NCI-H526 (cell line): ENCODE results near the gene TRAPPC12.
"Not testable (repeated sequence)": the region's sequence is repeated elsewhere in the genome, so short reads cannot be mapped to it uniquely, and the experiment has no call there.

Experiments used
- DNase-seq, 2 experiments: peaks; one replicate each; lab custom pipeline; 2025; lab: John Stamatoyannopoulos, UW

Gene TRAPPC12

DNA sequence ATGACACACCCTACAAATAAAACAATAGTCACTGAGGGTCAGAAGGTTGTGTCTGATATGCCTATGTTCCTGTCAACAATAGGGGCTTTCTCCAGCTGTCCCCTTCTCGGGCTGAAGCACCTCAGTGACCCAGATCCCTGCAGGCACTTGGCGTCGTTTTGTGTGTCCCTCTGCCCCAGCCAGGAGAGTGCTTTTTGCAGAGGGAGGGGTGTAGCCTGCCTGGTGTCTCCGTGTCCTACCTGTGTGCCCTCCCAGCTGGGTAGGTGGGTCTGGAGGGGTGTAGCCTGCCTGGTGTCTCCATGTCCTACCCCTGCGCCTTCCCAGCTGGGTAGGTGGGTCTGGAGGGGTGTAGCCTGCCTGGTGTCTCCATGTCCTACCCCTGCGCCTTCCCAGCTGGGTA, 74.5 kb downstream of the TRAPPC12 start:
- not testable (repeated sequence) for DNase-seq

DNA sequence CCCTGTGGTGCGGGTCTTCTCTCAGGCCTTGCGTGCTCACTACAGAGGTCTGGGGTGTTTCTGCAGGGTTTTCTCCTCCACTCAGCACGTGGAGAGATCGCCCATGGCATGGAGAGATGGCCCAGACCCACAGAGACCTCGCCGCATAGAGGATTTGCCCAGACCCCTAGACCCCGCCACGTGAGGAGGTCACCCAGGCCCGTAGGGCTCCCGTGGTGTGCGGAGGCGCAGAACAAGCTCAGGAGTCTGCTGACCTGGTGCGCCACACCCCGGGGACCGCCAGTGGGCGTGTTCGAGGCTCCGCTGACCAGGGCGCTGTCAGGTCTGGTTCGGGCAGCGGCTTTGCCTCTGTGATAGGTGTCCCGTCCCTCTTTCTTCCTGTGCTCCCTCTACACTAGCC, 75.3 kb downstream of the TRAPPC12 start:
- DNase-seq, result no peak

- DNase-seq, result no peak
Measured at GRCh38 chr2:3456125-3456524, 76.6 kb downstream of the TRAPPC12 start.

GRCh38 chr2:3457524-3458395, 78.3 kb downstream of the TRAPPC12 start:
- DNase-seq, result no peak

GRCh38 chr2:3458396-3459184, 79.1 kb downstream of the TRAPPC12 start:
- DNase-seq, result no peak

GRCh38 chr2:3459185-3460015, 79.9 kb downstream of the TRAPPC12 start:
- DNase-seq, result no peak

DNA sequence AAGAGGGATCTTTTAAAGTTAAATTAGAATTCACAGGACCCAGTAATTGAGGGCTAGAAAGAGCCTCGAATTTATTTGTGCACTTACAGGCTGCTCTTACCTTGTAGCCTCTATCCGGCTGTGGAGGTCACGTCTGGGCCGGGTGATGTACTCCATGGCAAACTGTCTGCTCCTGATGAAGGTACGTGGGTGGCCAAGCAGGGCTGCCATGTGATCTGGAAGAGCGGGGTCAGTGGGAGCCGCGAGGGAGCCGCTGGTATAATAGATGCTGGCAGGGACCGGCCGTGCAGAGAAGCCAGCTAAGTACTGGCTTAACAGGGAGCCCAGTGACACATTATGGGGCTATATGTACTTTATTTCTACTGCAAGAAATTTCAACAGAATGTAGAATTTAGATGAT, 80.7 kb downstream of the TRAPPC12 start:
- DNase-seq, result no peak

- DNase-seq, result no peak
Measured at GRCh38 chr2:3460831-3461800, 81.6 kb downstream of the TRAPPC12 start.

DNA sequence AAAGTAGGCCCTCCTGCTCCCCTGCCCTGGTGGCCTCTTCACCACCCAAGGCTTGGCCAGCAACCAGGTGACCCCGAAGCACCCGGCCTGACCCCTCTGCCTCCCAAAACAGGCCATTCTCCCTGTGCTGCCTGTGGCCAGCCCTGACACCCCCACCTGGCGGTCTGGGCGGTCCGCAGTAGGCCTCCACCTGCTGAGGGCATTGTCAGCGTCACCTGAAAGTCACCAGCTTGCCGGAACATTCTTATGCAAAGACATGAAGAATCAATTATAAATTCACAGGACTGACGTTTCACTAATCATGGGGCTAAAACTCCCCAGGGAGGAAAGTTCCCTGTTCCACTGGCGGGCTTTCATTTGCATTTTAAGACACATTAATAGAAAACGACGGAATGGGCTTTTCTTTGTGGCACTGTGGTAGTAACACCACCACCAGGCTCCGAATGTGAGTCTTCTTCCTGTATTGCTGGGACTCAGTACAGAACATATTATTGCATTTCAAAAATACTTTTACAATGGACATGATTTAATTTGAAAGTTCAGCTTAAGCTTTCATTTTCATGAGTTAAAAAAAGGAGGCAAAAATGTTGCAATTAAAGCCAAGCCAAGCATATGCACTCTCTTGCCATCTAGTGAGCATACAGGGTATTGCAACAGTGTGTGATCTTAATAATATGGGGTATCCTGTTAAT, 82.5 kb downstream of the TRAPPC12 start:
- DNase-seq, result peak; percentile 61 to 75

DNA sequence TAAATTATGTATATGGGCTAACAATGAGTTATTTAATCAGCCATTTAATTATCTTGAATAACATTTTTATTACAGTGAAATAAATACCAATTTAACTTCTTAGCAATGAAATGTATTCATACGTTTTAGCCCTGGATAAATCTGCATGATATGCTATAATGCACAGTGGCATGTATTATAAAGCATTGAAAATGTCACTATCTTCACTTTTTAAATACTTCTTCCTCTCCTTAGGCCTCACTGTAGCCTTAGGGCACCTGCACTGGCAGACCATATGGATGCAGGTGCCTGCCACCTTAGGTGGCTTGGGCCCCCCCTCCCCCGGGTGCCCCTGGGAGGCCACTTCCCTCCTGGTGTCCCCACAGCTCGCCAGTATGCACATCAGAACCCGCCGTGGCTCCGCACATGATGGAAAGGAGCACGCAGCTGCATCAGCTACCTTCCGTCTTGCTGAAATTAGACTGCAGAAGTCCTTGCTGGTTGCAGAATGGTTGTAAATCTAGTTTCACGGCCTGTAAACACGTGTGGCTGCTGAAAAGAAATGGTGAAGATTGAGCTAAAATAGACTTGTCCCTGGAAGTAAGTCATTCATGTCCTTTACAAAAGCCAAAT, 83.1 kb downstream of the TRAPPC12 start:
- DNase-seq, result no peak

- no peak for DNase-seq
Measured at GRCh38 chr2:3463186-3463835, 83.8 kb downstream of the TRAPPC12 start.

DNA sequence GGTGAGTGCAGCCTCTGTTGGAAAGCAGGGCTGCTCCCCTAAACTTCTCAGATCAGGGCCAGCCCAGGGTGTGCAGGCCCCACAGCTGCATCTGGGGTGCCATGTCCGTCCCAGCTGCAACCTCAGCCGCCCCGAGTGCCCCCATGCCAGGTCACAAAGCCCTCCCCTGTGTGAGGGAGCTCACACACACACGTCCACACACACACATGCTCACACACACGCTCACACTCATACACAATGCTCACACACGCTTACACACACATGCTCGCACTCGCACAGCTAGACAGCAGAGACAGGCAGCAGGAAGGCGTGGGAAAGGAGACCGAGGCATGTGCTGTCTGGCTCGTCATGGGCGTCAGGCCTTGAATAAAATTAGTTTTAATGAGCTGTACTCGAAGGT, 84.5 kb downstream of the TRAPPC12 start:
- DNase-seq, result no peak

- no peak for DNase-seq
Measured at GRCh38 chr2:3464401-3465005, 85.0 kb downstream of the TRAPPC12 start.

DNA sequence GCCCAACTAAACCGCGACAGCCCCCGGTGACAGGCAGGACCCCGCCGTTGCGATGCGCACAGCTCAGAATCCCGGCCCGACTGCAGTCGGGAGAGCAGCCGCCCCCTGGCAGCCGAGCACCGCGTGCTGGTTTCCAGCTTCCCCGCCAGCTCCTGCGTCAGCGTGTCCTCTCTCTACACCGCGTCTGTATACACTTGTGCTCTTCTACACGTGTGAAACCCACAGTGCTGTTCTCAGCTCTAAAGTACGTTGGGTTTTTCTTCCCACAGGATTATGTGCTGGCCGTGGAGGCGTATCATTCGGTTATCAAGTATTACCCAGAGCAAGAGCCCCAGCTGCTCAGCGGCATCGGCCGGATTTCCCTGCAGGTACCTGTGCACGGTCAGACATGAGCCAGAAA, 85.8 kb downstream of the TRAPPC12 start:
- DNase-seq, result no peak

- DNase-seq, result no peak
Measured at GRCh38 chr2:3465844-3466481, 86.5 kb downstream of the TRAPPC12 start.

DNA sequence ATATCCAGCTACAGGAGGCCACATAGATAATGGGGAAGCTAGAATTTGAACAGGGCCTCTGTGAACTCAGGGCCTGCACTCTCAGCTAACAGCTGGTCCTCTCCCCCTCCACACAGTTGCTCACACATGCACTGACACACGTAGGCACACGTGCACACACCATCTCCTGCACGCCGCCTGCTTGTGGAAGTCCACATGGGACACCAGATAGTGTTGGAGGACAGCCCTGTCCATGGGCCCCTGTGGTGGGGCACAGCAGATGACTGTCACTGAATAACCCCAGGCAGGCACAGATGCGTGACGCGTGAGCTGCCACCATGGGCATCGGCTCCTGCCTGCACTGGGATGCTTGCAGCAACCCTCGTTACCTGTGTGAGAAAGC, 87.0 kb downstream of the TRAPPC12 start:
- DNase-seq, result no peak

- no peak for DNase-seq
Measured at GRCh38 chr2:3466966-3467365, 87.5 kb downstream of the TRAPPC12 start.

DNA sequence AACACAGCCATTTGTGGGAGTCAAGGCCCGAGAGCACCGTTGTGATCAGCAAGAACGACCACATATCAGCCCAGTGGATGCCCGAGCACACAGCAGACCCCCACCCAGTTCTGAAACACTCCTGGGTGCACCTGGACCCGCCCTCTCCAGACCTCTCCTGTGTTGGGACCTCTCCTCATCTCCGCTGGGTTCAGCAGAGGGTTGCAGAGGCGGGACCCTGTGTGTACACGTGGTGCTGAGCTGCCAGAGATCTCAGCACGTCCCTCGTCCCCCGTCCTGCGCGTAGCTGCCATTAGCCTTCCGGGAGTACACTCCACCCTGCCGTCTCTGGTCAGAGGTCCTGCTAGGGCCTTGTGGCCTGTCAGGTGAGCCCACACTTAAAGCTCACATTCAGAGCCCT, 88.2 kb downstream of the TRAPPC12 start:
- no peak for DNase-seq
